Measurements from ENCODE around the gene TC2N.

- no peak for TF ChIP-seq CTCF (IDR thresholded peaks at IDR 0.05 in 2 of 3, conservative IDR thresholded peaks at IDR 0.05 in 1 of 3; ENCODE audit: borderline replicate concordance in 1 of 3, insufficient read depth in 1 of 3, low read depth in 2 of 3, low read length in 2 of 3)
- TF ChIP-seq POLR2AphosphoS5 (IDR thresholded peaks at IDR 0.05; ENCODE audit: low read depth, low read length) = no peak
- TF ChIP-seq ZNF274 (IDR thresholded peaks at IDR 0.05; ENCODE audit: low read depth, low read length) = no peak
- TF ChIP-seq POLR2A (IDR thresholded peaks at IDR 0.05; ENCODE audit: borderline replicate concordance, extremely low read depth, insufficient read depth, insufficient read length) = no peak
- no peak for TF ChIP-seq ZBTB33 (IDR thresholded peaks at IDR 0.05; ENCODE audit: extremely low read depth, insufficient replicate concordance, low read length)
- TF ChIP-seq EGR1 (IDR thresholded peaks at IDR 0.05; ENCODE audit: low read depth) = no peak
- TF ChIP-seq CEBPB (IDR thresholded peaks at IDR 0.05; ENCODE audit: low read depth) = no peak
- no peak for TF ChIP-seq EZH2 (IDR thresholded peaks at IDR 0.05)
- 0 out of 2 replicates have a peak, but pooled peaks have one; percentile 20 for TF ChIP-seq JUND (IDR thresholded peaks at IDR 0.05)
Observed at GRCh38 chr14:91870001-91870400, 2.7 kb upstream of the TC2N start.
